HG03460 (cell line): ENCODE data around the gene LRRC40.

Source experiments
- ATAC-seq: cut with Tn5 transposase; IDR thresholded peaks from one replicate; pipeline ENCODE4 v1.9.1; 2021; ENCODE audit not compliant: unreplicated experiment

LRRC40 gene

GRCh38 chr1:70134148-70134547 lies 71.2 kb downstream of the LRRC40 start:
- ATAC-seq, result no peak

- ATAC-seq, result no peak
Observed at GRCh38 chr1:70117046-70117445, 88.3 kb downstream of the LRRC40 start.

- no peak for ATAC-seq
Observed at GRCh38 chr1:70115315-70115714, 90.1 kb downstream of the LRRC40 start.

- no peak for ATAC-seq
Observed at GRCh38 chr1:70112838-70113237, 92.5 kb downstream of the LRRC40 start.

- no peak for ATAC-seq
Observed at GRCh38 chr1:70109241-70109640, 96.1 kb downstream of the LRRC40 start.

- no peak for ATAC-seq
Observed at GRCh38 chr1:70103770-70104169, 101.6 kb downstream of the LRRC40 start.

- no peak for ATAC-seq
Observed at GRCh38 chr1:70101774-70102173, 103.6 kb downstream of the LRRC40 start.

GRCh38 chr1:70101231-70101630 lies 104.1 kb downstream of the LRRC40 start:
- ATAC-seq, result no peak
